ENCODE data around the gene LAD1.
A peak's percentile ranks its signal among the peaks of the same experiment; 100 is the strongest.

LAD1 gene

GRCh38 chr1:201344206-201345080, 54.7 kb downstream of the LAD1 start:
- DNase-seq (ENCODE audit: low read depth): no peak
- H3K4me3 ChIP-seq (ENCODE audit: low read length): no peak overlapping the region
- TF ChIP-seq, protein P1, sequence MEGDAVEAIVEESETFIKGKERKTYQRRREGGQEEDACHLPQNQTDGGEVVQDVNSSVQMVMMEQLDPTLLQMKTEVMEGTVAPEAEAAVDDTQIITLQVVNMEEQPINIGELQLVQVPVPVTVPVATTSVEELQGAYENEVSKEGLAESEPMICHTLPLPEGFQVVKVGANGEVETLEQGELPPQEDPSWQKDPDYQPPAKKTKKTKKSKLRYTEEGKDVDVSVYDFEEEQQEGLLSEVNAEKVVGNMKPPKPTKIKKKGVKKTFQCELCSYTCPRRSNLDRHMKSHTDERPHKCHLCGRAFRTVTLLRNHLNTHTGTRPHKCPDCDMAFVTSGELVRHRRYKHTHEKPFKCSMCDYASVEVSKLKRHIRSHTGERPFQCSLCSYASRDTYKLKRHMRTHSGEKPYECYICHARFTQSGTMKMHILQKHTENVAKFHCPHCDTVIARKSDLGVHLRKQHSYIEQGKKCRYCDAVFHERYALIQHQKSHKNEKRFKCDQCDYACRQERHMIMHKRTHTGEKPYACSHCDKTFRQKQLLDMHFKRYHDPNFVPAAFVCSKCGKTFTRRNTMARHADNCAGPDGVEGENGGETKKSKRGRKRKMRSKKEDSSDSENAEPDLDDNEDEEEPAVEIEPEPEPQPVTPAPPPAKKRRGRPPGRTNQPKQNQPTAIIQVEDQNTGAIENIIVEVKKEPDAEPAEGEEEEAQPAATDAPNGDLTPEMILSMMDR (conservative IDR thresholded peaks at IDR 0.05; ENCODE audit: low read length): no peak

DNA sequence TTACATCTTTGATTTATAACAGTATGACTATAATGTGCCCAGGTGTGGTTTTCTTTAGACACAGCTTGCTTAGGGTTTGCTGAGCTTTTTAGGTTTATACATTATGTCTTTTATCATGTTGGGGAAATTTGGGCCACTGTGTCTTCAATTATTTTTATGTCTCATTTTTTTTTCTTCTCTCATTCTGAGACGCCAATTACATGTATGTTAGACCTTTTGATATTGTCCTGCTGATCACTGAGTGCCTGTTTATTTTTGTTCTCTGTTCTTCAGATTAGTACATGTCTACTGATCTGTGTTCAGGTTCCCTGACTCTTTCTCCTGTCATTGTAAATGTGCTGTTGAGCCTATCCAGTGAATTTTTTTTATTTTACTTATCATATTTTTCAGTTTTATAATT, 57.7 kb downstream of the LAD1 start:
- TF ChIP-seq, protein P1 (conservative IDR thresholded peaks at IDR 0.05; ENCODE audit: low read length): no peak
- no peak overlapping the region for H3K4me3 ChIP-seq (ENCODE audit: low read length)
- DNase-seq (ENCODE audit: low read depth): no peak

- DNase-seq (ENCODE audit: low read depth): no peak
- H3K4me3 ChIP-seq (ENCODE audit: low read length): no peak overlapping the region
- TF ChIP-seq, protein P1 (conservative IDR thresholded peaks at IDR 0.05; ENCODE audit: low read length): no peak
These were observed 62.2 kb downstream of the LAD1 start for GRCh38 chr1:201336711-201337450.

- TF ChIP-seq, protein P1 (conservative IDR thresholded peaks at IDR 0.05; ENCODE audit: low read length): no peak
- H3K4me3 ChIP-seq (ENCODE audit: low read length): no peak overlapping the region
- DNase-seq (ENCODE audit: low read depth): no peak
These were observed 63.2 kb downstream of the LAD1 start for GRCh38 chr1:201335901-201336300.

GRCh38 chr1:201335174-201335870, 63.8 kb downstream of the LAD1 start:
- H3K4me3 ChIP-seq (ENCODE audit: low read length): no peak overlapping the region
- no peak for DNase-seq (ENCODE audit: low read depth)
- TF ChIP-seq, protein P1 (conservative IDR thresholded peaks at IDR 0.05; ENCODE audit: low read length): no peak

DNA sequence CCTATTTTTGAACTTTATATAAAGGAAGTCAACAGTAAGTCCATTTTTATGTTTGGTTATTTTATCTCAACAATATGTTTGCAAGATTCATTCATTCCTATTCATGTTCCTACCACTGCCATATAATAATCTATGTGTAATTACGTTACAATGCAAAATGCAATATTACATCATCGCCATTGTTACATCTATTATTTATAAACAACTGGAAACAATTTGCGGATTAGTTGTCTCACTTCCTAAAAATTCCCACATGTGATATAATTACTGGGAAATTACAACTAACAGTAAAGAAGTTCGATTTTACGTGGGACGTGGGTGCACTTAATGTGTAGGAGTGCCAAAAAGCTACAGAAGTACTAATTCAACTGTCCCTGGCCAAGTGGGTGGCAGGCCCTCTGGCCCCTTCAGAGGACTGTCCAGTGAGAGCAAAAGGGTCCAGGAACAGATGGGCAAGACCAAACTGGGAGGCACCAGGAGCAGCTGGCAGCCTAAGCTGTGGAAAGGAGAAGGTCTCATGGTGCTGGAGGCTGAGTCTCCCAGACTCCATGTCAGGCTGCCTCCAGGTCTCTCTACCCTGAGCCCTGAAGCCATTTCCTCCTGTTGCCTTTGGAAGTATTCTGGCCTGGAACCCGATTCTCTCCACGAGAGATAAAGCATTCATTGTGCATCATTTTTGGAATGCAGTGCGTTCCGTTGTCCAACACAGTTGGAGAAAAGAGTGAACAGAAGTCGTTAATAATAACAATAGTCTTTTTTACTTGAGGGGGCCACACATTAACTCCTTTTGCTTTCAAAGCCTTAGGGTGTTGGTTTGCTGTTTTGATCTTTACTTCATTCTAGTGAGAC, 64.6 kb downstream of the LAD1 start:
- TF ChIP-seq, protein P1 (conservative IDR thresholded peaks at IDR 0.05; ENCODE audit: low read length): no peak
- DNase-seq (ENCODE audit: low read depth): peak; percentile 51
- H3K4me3 ChIP-seq (ENCODE audit: low read length): no peak overlapping the region
